Trophoblast cell (in vitro differentiated cells and primary cell): ENCODE results near the gene COL4A3.

ENCODE experiments used
- DNase-seq, 2 donors: peaks; one replicate each; pipeline ENCODE4 v3.0.0-alpha.2; 2016
- H2AFZ ChIP-seq: 2 replicates; pipeline ENCODE4 v1.6.1; 2013; ENCODE audit warnings: low read length, moderate library complexity, mild to moderate bottlenecking; ENCODE audit not compliant: insufficient read depth, poor library complexity
- H2AK5ac ChIP-seq: 2 replicates; pipeline ENCODE4 v1.6.1; 2013; ENCODE audit warnings: mild to moderate bottlenecking, low read length
- H2BK120ac ChIP-seq: 2 replicates; pipeline ENCODE4 v1.6.1; 2013; ENCODE audit warnings: low read length, mild to moderate bottlenecking, moderate library complexity; ENCODE audit not compliant: insufficient read depth, poor library complexity
- H2BK12ac ChIP-seq: 2 replicates; pipeline ENCODE4 v1.6.1; 2013; ENCODE audit warnings: mild to moderate bottlenecking, low read length, moderate library complexity
- H2BK5ac ChIP-seq: 2 replicates; pipeline ENCODE4 v1.6.1; 2013; ENCODE audit warnings: low read length, low read depth, moderate library complexity, mild to moderate bottlenecking; ENCODE audit not compliant: poor library complexity
- H3K14ac ChIP-seq: 2 replicates; pipeline ENCODE4 v1.6.1; 2013; ENCODE audit warnings: mild to moderate bottlenecking, low read length
- H3K18ac ChIP-seq: 2 replicates; pipeline ENCODE4 v1.6.1; 2013; ENCODE audit warnings: mild to moderate bottlenecking, low read length
- H3K23ac ChIP-seq: 2 replicates; pipeline ENCODE4 v1.6.1; 2013; ENCODE audit warnings: low read length
- H3K27ac ChIP-seq: 2 replicates; pipeline ENCODE4 v1.5.1; 2013; ENCODE audit warnings: low read depth, mild to moderate bottlenecking, inconsistent platforms, low read length, moderate library complexity
- H3K27me3 ChIP-seq: 2 replicates; pipeline ENCODE4 v1.6.1; 2013; ENCODE audit warnings: inconsistent platforms, mild to moderate bottlenecking, low read length, moderate library complexity; ENCODE audit not compliant: insufficient read depth
- H3K36me3 ChIP-seq, 2 experiments: 1 replicate in 1 of 2; 2 replicates in 1 of 2; pipeline ENCODE4 v1.6.1; 2013; ENCODE audit warnings: low read length in 2 of 2, mild to moderate bottlenecking in 2 of 2, moderate library complexity in 1 of 2; ENCODE audit not compliant: insufficient read depth in 2 of 2, control insufficient read depth in 1 of 2
- H3K4ac ChIP-seq: 2 replicates; pipeline ENCODE4 v1.6.1; 2013; ENCODE audit warnings: low read depth, mild to moderate bottlenecking, low read length, moderate library complexity
- H3K4me1 ChIP-seq, 2 experiments: 1 replicate in 1 of 2; 2 replicates in 1 of 2; pipeline ENCODE4 v1.6.1; 2013; ENCODE audit warnings: low read length in 2 of 2, mild to moderate bottlenecking in 2 of 2, moderate library complexity in 1 of 2; ENCODE audit not compliant: insufficient read depth in 2 of 2, control insufficient read depth in 1 of 2
- H3K4me2 ChIP-seq: 2 replicates; pipeline ENCODE4 v1.6.1; 2013; ENCODE audit warnings: inconsistent platforms, mild to moderate bottlenecking, low read length, moderate library complexity
- H3K4me3 ChIP-seq: 2 replicates; pipeline ENCODE4 v1.5.1; 2013; ENCODE audit warnings: mild to moderate bottlenecking, low read depth, low read length, inconsistent platforms
- H3K79me1 ChIP-seq: one replicate; pipeline ENCODE4 v1.6.1; 2013; ENCODE audit warnings: low read length
- H3K79me2 ChIP-seq: 2 replicates; pipeline ENCODE4 v1.6.1; 2013; ENCODE audit warnings: low read length, mild to moderate bottlenecking; ENCODE audit not compliant: control insufficient read depth, insufficient read depth, poor library complexity
- H3K9ac ChIP-seq: 2 replicates; pipeline ENCODE4 v1.6.1; 2013; ENCODE audit warnings: mild to moderate bottlenecking, low read length
- H3K9me3 ChIP-seq: 2 replicates; pipeline ENCODE4 v1.6.1; 2013; ENCODE audit warnings: low read depth, mild to moderate bottlenecking, control low read depth, inconsistent platforms, low read length; ENCODE audit not compliant: insufficient read depth
- H4K12ac ChIP-seq: 2 replicates; pipeline ENCODE4 v1.6.1; 2013; ENCODE audit warnings: low read depth, mild to moderate bottlenecking, low read length, moderate library complexity
- H4K8ac ChIP-seq: 2 replicates; pipeline ENCODE4 v1.6.1; 2013; ENCODE audit warnings: low read depth, mild to moderate bottlenecking, low read length, moderate library complexity
- H4K91ac ChIP-seq: one replicate; pipeline ENCODE4 v1.6.1; 2013; ENCODE audit warnings: low read depth, mild to moderate bottlenecking, low read length, moderate library complexity
- WGBS: extraction: QIAGEN DNeasy Blood & Tissue Kit; methylation state at CpG from one replicate; pipeline ENCODE4 v1.1.7; 2013; ENCODE audit warnings: missing lambda C conversion rate; ENCODE audit not compliant: insufficient read length, insufficient coverage; ENCODE audit errors: extremely low coverage; 5-methylcytosine and 5-hydroxymethylcytosine counted together

Gene COL4A3

DNA sequence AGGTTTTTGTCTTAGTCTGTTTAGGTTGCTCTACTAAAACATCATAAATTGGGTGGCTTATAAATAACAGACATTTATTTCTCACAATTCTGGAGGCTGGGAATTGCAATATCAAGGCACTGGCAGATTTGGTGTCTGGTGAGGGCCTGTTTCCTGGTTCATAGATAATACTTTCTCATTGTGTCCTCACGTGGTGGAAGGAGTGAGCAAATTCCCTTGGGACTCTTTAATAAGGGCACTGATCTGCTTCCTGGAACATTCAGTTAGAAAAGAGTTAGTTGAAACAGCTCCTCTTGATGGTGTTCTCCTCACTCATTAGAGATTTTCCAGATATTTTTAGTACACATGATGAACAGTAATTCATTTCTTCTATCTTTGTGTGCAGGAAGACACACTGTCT lies 22.3 kb downstream of the COL4A3 start:
- no CpG with 5 or more reads among the region's 1 CpG for WGBS
- H2AK5ac ChIP-seq = no peak overlapping the region
- H3K14ac ChIP-seq = no peak overlapping the region
- H3K9ac ChIP-seq = no peak overlapping the region
- no peaks in the 10 kb centered on the region for H3K36me3 ChIP-seq
- H3K4me1 ChIP-seq = peaks cover 5 to 9% of the 10 kb centered on the region in 2 experiments
- H3K79me1 ChIP-seq = peaks cover 4% of the 10 kb centered on the region
- no peak overlapping the region for H3K4me2 ChIP-seq
- no peak overlapping the region for H2AFZ ChIP-seq
- no peak overlapping the region for H4K91ac ChIP-seq
- no peak overlapping the region for H2BK5ac ChIP-seq
- no peak overlapping the region for H2BK12ac ChIP-seq
- H3K4ac ChIP-seq = no peak overlapping the region
- no peak overlapping the region for H2BK120ac ChIP-seq
- DNase-seq = no peak
- H4K8ac ChIP-seq = no peak overlapping the region
- H3K23ac ChIP-seq = no peak overlapping the region
- no peaks in the 10 kb centered on the region for H3K79me2 ChIP-seq
- H3K27me3 ChIP-seq = no peaks in the 10 kb centered on the region
- H3K18ac ChIP-seq = no peak overlapping the region
- H4K12ac ChIP-seq = no peak overlapping the region
- H3K9me3 ChIP-seq = no peaks in the 10 kb centered on the region
- H3K4me3 ChIP-seq = no peak overlapping the region
- H3K27ac ChIP-seq = no peak overlapping the region

DNA sequence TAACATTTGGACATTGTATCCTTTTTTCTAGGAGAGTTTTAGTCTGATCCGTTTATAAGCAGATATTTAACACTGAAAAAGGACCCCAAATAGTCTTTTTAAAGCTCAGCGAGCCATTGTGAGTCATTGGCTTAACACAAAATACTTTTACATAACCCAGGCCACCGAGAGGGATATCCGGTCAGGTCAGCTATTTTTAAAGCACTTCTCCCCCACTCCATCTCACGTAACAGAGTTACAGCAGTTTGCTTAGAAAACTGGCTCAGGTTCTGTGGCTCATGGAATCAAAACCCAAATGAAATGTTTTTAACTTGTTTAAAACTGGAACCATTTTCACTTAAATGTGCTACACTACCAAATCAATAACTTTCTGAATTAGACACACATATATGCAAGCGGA lies 23.9 kb downstream of the COL4A3 start:
- H3K9me3 ChIP-seq = no peaks in the 10 kb centered on the region
- no peak overlapping the region for H4K8ac ChIP-seq
- no peak overlapping the region for H2AFZ ChIP-seq
- no peak overlapping the region for H3K23ac ChIP-seq
- no peak overlapping the region for H3K4ac ChIP-seq
- H2BK120ac ChIP-seq = no peak overlapping the region
- H3K4me1 ChIP-seq = peaks cover 5 to 9% of the 10 kb centered on the region in 2 experiments
- H3K36me3 ChIP-seq = no peaks in the 10 kb centered on the region
- peaks cover 5% of the 10 kb centered on the region for H3K79me1 ChIP-seq
- H3K14ac ChIP-seq = no peak overlapping the region
- no peak overlapping the region for H3K18ac ChIP-seq
- WGBS = no CpG with 5 or more reads among the region's 6 CpGs
- no peak overlapping the region for H3K27ac ChIP-seq
- H3K27me3 ChIP-seq = no peaks in the 10 kb centered on the region
- no peak overlapping the region for H3K4me2 ChIP-seq
- no peak overlapping the region for H2AK5ac ChIP-seq
- no peak overlapping the region for H3K9ac ChIP-seq
- no peak overlapping the region for H2BK12ac ChIP-seq
- H2BK5ac ChIP-seq = no peak overlapping the region
- no peaks in the 10 kb centered on the region for H3K79me2 ChIP-seq
- no peak overlapping the region for H4K91ac ChIP-seq
- H4K12ac ChIP-seq = no peak overlapping the region
- DNase-seq = peak in 1 of 2 donors; percentile 14
- no peak overlapping the region for H3K4me3 ChIP-seq

GRCh38 chr2:227191367-227191766 lies 26.9 kb downstream of the COL4A3 start:
- H2AK5ac ChIP-seq = no peak overlapping the region
- peaks cover 5 to 9% of the 10 kb centered on the region in 2 experiments for H3K4me1 ChIP-seq
- no peak overlapping the region for H4K12ac ChIP-seq
- no peak overlapping the region for H3K23ac ChIP-seq
- H4K91ac ChIP-seq = no peak overlapping the region
- no peak overlapping the region for H3K14ac ChIP-seq
- no peak overlapping the region for H4K8ac ChIP-seq
- H3K79me2 ChIP-seq = no peaks in the 10 kb centered on the region
- no peak overlapping the region for H3K4me3 ChIP-seq
- no peak overlapping the region for H3K4ac ChIP-seq
- no peaks in the 10 kb centered on the region for H3K27me3 ChIP-seq
- no peaks in the 10 kb centered on the region for H3K9me3 ChIP-seq
- no peak overlapping the region for H2BK12ac ChIP-seq
- peaks cover 5% of the 10 kb centered on the region for H3K79me1 ChIP-seq
- no peak overlapping the region for H3K18ac ChIP-seq
- H2BK5ac ChIP-seq = no peak overlapping the region
- H3K4me2 ChIP-seq = no peak overlapping the region
- no peak overlapping the region for H3K9ac ChIP-seq
- H2AFZ ChIP-seq = no peak overlapping the region
- H2BK120ac ChIP-seq = no peak overlapping the region
- H3K36me3 ChIP-seq = no peaks in the 10 kb centered on the region
- DNase-seq = no peak
- no CpG with 5 or more reads among the region's 3 CpGs for WGBS
- no peak overlapping the region for H3K27ac ChIP-seq

- Histone ChIP-seq H4K12ac (no peak overlapping the region), H4K91ac (no peak overlapping the region), H3K79me2 (no peaks in the 10 kb centered on the region), H3K4ac (no peak overlapping the region), H3K36me3 (no peaks in the 10 kb centered on the region), H3K27me3 (no peaks in the 10 kb centered on the region), H2BK120ac (no peak overlapping the region), H2AK5ac (no peak overlapping the region), H3K4me2 (no peak overlapping the region), H4K8ac (no peak overlapping the region), H2BK5ac (no peak overlapping the region), H3K9ac (no peak overlapping the region), H3K79me1 (peaks cover 5% of the 10 kb centered on the region), H2BK12ac (no peak overlapping the region), H3K9me3 (no peaks in the 10 kb centered on the region), H3K4me3 (no peak overlapping the region), H3K18ac (no peak overlapping the region), H3K14ac (no peak overlapping the region), H3K27ac (no peak overlapping the region), H2AFZ (no peak overlapping the region), H3K23ac (no peak overlapping the region), H3K4me1 (peaks cover 5 to 8% of the 10 kb centered on the region in 2 experiments)
- no peak for DNase-seq
- no CpG with 5 or more reads among the region's 3 CpGs for WGBS
Measured at GRCh38 chr2:227192491-227192890, 28.1 kb downstream of the COL4A3 start.
